Nephron (organoid): Measurements from ENCODE around the gene CNDP1.
A peak's percentile ranks its signal among the peaks of the same experiment; 100 is the strongest.
"Not testable (repeated sequence)": the region's sequence is repeated elsewhere in the genome, so short reads cannot be mapped to it uniquely, and the experiment has no call there.

Experiments
- H3K27ac Mint-ChIP-seq, 3 experiments: 2 replicates each; pipeline ENCODE4 v1.8.0; 2020; ENCODE audit warnings: mixed read lengths in 3 of 3, mild to moderate bottlenecking in 2 of 3, moderate library complexity in 1 of 3
- H3K27me3 Mint-ChIP-seq: 2 replicates; pipeline ENCODE4 v1.8.0; 2021; ENCODE audit warnings: low read depth, mild to moderate bottlenecking, moderate library complexity, mixed read lengths
- H3K36me3 Mint-ChIP-seq: 2 replicates; pipeline ENCODE4 v1.8.0; 2020; ENCODE audit warnings: low read depth, mixed read lengths
- H3K4me1 Mint-ChIP-seq: 2 replicates; pipeline ENCODE4 v1.8.0; 2020; ENCODE audit warnings: mixed read lengths
- H3K4me3 Mint-ChIP-seq, 3 experiments: 2 replicates each; pipeline ENCODE4 v1.8.0; 2020; ENCODE audit warnings: mild to moderate bottlenecking in 3 of 3, mixed read lengths in 3 of 3, moderate library complexity in 2 of 3
- H3K9me3 Mint-ChIP-seq: 2 replicates; pipeline ENCODE4 v1.8.0; 2020; ENCODE audit warnings: mixed read lengths
- CTCF ChIP-seq, 3 experiments: fragments of 200-600 bp; sonication (generic); IDR thresholded peaks; one replicate each; pipeline ENCODE4 v1.5.0; 2021; ENCODE audit warnings: antibody characterized with exemption in 3 of 3; ENCODE audit not compliant: unreplicated experiment in 3 of 3

The CNDP1 gene

GRCh38 chr18:74521068-74521725 is 13.1 kb upstream of the CNDP1 start:
- Mint-ChIP-seq H3K36me3 (peaks cover 58% of the 10 kb centered on the region), H3K27me3 (no peaks in the 10 kb centered on the region), H3K27ac (no peak overlapping the region), H3K9me3 (no peaks in the 10 kb centered on the region), H3K4me1 (peaks cover 16% of the 10 kb centered on the region), H3K4me3 (no peak overlapping the region)
- no peak for TF ChIP-seq CTCF (IDR thresholded peaks at IDR 0.05; ENCODE audit: unreplicated experiment in 3 of 3)

- TF ChIP-seq CTCF (IDR thresholded peaks at IDR 0.05; ENCODE audit: unreplicated experiment in 3 of 3), result no peak
- Mint-ChIP-seq H3K36me3 (peaks cover 50% of the 10 kb centered on the region), H3K27me3 (no peaks in the 10 kb centered on the region), H3K4me3 (no peak overlapping the region), H3K9me3 (no peaks in the 10 kb centered on the region), H3K4me1 (peaks cover 16% of the 10 kb centered on the region), H3K27ac (peak overlapping the region; percentile 26 to 89 (median 53))
Observed at GRCh38 chr18:74522635-74523548, 11.4 kb upstream of the CNDP1 start.

GRCh38 chr18:74524097-74524496 is 10.2 kb upstream of the CNDP1 start:
- Mint-ChIP-seq H3K27me3 (no peaks in the 10 kb centered on the region), H3K4me1 (peaks cover 16% of the 10 kb centered on the region), H3K27ac (peak overlapping the region; percentile 31 to 89 (median 67)), H3K4me3 (peak overlapping the region in 1 of 3 experiments; percentile 10), H3K9me3 (no peaks in the 10 kb centered on the region), H3K36me3 (peaks cover 40% of the 10 kb centered on the region)
- TF ChIP-seq CTCF (IDR thresholded peaks at IDR 0.05; ENCODE audit: unreplicated experiment in 3 of 3), result no peak

GRCh38 chr18:74524915-74525314 is 9.4 kb upstream of the CNDP1 start:
- not testable (repeated sequence) for H3K9me3 Mint-ChIP-seq, H3K4me3 Mint-ChIP-seq, H3K27me3 Mint-ChIP-seq
- Mint-ChIP-seq H3K27ac (peak overlapping the region in 1 of 3 experiments; percentile 69), H3K36me3 (peaks cover 32% of the 10 kb centered on the region), H3K4me1 (peaks cover 16% of the 10 kb centered on the region)

GRCh38 chr18:74525741-74526140 is 8.6 kb upstream of the CNDP1 start:
- no peak for TF ChIP-seq CTCF (IDR thresholded peaks at IDR 0.05; ENCODE audit: unreplicated experiment in 3 of 3)
- Mint-ChIP-seq H3K36me3 (peaks cover 24% of the 10 kb centered on the region), H3K4me1 (peaks cover 16% of the 10 kb centered on the region), H3K9me3 (no peaks in the 10 kb centered on the region), H3K27ac (no peak overlapping the region), H3K27me3 (no peaks in the 10 kb centered on the region), H3K4me3 (no peak overlapping the region)

- H3K27ac Mint-ChIP-seq, result peak overlapping the region in 1 of 3 experiments; percentile 4
- H3K9me3 Mint-ChIP-seq, result no peaks in the 10 kb centered on the region
- no peak for TF ChIP-seq CTCF (IDR thresholded peaks at IDR 0.05; ENCODE audit: unreplicated experiment in 3 of 3)
- no peaks in the 10 kb centered on the region for H3K27me3 Mint-ChIP-seq
- peaks cover 16% of the 10 kb centered on the region for H3K4me1 Mint-ChIP-seq
- no peak overlapping the region for H3K4me3 Mint-ChIP-seq
- peaks cover 16% of the 10 kb centered on the region for H3K36me3 Mint-ChIP-seq
Observed at GRCh38 chr18:74526488-74526887, 7.8 kb upstream of the CNDP1 start.
